H9 (cell line): ENCODE data around the gene ANKRD13B. TPM values are rescaled to one million over a fixed set of nuclear protein-coding genes. Genes with fewer than 3 reads are reported as not detected.

ENCODE experiments used
- DNase-seq: peaks from one replicate; pipeline ENCODE4 v3.0.0-alpha.2; 2017
- H2AFZ ChIP-seq: one replicate; pipeline ENCODE4 v1.6.1; 2013; ENCODE audit warnings: mild to moderate bottlenecking, low read length, control low read depth, moderate library complexity
- H2AK5ac ChIP-seq: 2 replicates; pipeline ENCODE4 v1.6.1; 2013; ENCODE audit warnings: low read length, control low read depth, mixed read lengths; ENCODE audit not compliant: insufficient read length
- H2BK120ac ChIP-seq: one replicate; pipeline ENCODE4 v1.6.1; 2013; ENCODE audit warnings: low read depth, mild to moderate bottlenecking, low read length, control low read depth, inconsistent platforms; ENCODE audit not compliant: poor library complexity, severe bottlenecking
- H2BK12ac ChIP-seq: 2 replicates; pipeline ENCODE4 v1.6.1; 2013; ENCODE audit warnings: low read length, control low read depth, mixed read lengths, low read depth; ENCODE audit not compliant: insufficient read length
- H2BK15ac ChIP-seq: 2 replicates; pipeline ENCODE4 v1.6.1; 2013; ENCODE audit warnings: low read depth, low read length, control low read depth
- H2BK20ac ChIP-seq: one replicate; pipeline ENCODE4 v1.6.1; 2013; ENCODE audit warnings: low read depth, mild to moderate bottlenecking, low read length, control low read depth, inconsistent platforms; ENCODE audit not compliant: poor library complexity, severe bottlenecking
- H2BK5ac ChIP-seq: 2 replicates; pipeline ENCODE4 v1.6.1; 2013; ENCODE audit warnings: low read length, control low read depth, mixed read lengths; ENCODE audit not compliant: insufficient read length
- H3K14ac ChIP-seq: 2 replicates; pipeline ENCODE4 v1.6.1; 2013; ENCODE audit warnings: low read length, control low read depth; ENCODE audit not compliant: insufficient read depth
- H3K18ac ChIP-seq: 2 replicates; pipeline ENCODE4 v1.6.1; 2013; ENCODE audit warnings: low read depth, mild to moderate bottlenecking, mixed read lengths, low read length, control low read depth; ENCODE audit not compliant: insufficient read length
- H3K23ac ChIP-seq: 2 replicates; pipeline ENCODE4 v1.6.1; 2013; ENCODE audit warnings: low read length, control low read depth, mixed read lengths, low read depth; ENCODE audit not compliant: insufficient read length
- H3K23me2 ChIP-seq: 2 replicates; pipeline ENCODE4 v1.6.1; 2013; ENCODE audit warnings: low read depth, mild to moderate bottlenecking, mixed read lengths, low read length, control low read depth; ENCODE audit not compliant: insufficient read length, poor library complexity, severe bottlenecking
- H3K27ac ChIP-seq: 2 replicates; pipeline ENCODE4 v1.5.1; 2013; ENCODE audit warnings: low read length, control low read depth, mixed read lengths, low read depth; ENCODE audit not compliant: insufficient read length
- H3K27me3 ChIP-seq: 2 replicates; pipeline ENCODE4 v1.6.1; 2013; ENCODE audit warnings: low read length, control low read depth, inconsistent platforms; ENCODE audit not compliant: insufficient read depth
- H3K4ac ChIP-seq: 2 replicates; pipeline ENCODE4 v1.6.1; 2013; ENCODE audit warnings: low read depth, mild to moderate bottlenecking, control low read depth, inconsistent platforms, low read length, moderate library complexity
- H3K4me1 ChIP-seq: 2 replicates; pipeline ENCODE4 v1.6.1; 2013; ENCODE audit warnings: low read length, control low read depth, inconsistent platforms; ENCODE audit not compliant: insufficient read depth
- H3K4me2 ChIP-seq: 2 replicates; pipeline ENCODE4 v1.6.1; 2013; ENCODE audit warnings: low read length, control low read depth, mixed read lengths; ENCODE audit not compliant: insufficient read length, insufficient read depth
- H3K56ac ChIP-seq: 2 replicates; pipeline ENCODE4 v1.6.1; 2013; ENCODE audit warnings: low read depth, mild to moderate bottlenecking, mixed read lengths, low read length, control low read depth; ENCODE audit not compliant: insufficient read length
- H3K79me1 ChIP-seq: 2 replicates; pipeline ENCODE4 v1.6.1; 2013; ENCODE audit warnings: low read depth, mild to moderate bottlenecking, moderate library complexity, low read length, control low read depth, inconsistent platforms; ENCODE audit not compliant: insufficient read depth, poor library complexity, severe bottlenecking
- H3K79me2 ChIP-seq: 2 replicates; pipeline ENCODE4 v1.6.1; 2013; ENCODE audit warnings: low read length, control low read depth, inconsistent platforms; ENCODE audit not compliant: insufficient read depth
- H3K9ac ChIP-seq: 2 replicates; pipeline ENCODE4 v1.6.1; 2013; ENCODE audit warnings: low read length, control low read depth, mixed read lengths; ENCODE audit not compliant: insufficient read length; ENCODE audit errors: extremely low read depth
- H3K9me3 ChIP-seq: one replicate; pipeline ENCODE4 v1.6.1; 2013; ENCODE audit warnings: low read depth, low read length, inconsistent platforms; ENCODE audit not compliant: control insufficient read depth
- H3T11ph ChIP-seq: one replicate; pipeline ENCODE4 v1.6.1; 2013; ENCODE audit warnings: mild to moderate bottlenecking, low read length, control low read depth, inconsistent platforms
- H4K20me1 ChIP-seq: one replicate; pipeline ENCODE4 v1.6.1; 2013; ENCODE audit not compliant: control insufficient read depth, insufficient read length, insufficient read depth
- H4K5ac ChIP-seq: 2 replicates; pipeline ENCODE4 v1.6.1; 2013; ENCODE audit warnings: low read depth, mild to moderate bottlenecking, mixed read lengths, low read length, control low read depth; ENCODE audit not compliant: insufficient read length
- H4K8ac ChIP-seq: replicated peaks from 2 replicates; pipeline ENCODE4 v1.6.1; 2013; ENCODE audit warnings: low read length, control low read depth, mixed read lengths, low read depth; ENCODE audit not compliant: insufficient read length
- H4K91ac ChIP-seq: 2 replicates; pipeline ENCODE4 v1.6.1; 2013; ENCODE audit warnings: low read depth, mild to moderate bottlenecking, moderate library complexity, mixed read lengths, low read length, control low read depth; ENCODE audit not compliant: insufficient read length
- H3K27ac Mint-ChIP-seq, 3 experiments: 2 replicates in 2 of 3; 3 replicates in 1 of 3; pipeline ENCODE4 v1.8.0; 2020 to 2021; ENCODE audit warnings: mixed read lengths in 3 of 3, mild to moderate bottlenecking in 1 of 3, moderate library complexity in 1 of 3
- H3K27me3 Mint-ChIP-seq: 2 replicates; pipeline ENCODE4 v1.8.0; 2021; ENCODE audit warnings: low read depth, mild to moderate bottlenecking, moderate library complexity, mixed read lengths
- H3K36me3 Mint-ChIP-seq, 3 experiments: 2 replicates in 2 of 3; 3 replicates in 1 of 3; pipeline ENCODE4 v1.8.0; 2020 to 2021; ENCODE audit warnings: low read depth in 3 of 3, mixed read lengths in 3 of 3; ENCODE audit not compliant: insufficient read depth in 1 of 3
- H3K4me1 Mint-ChIP-seq, 2 experiments: 2 replicates each; pipeline ENCODE4 v1.8.0; 2020; ENCODE audit warnings: mixed read lengths in 2 of 2
- H3K4me3 Mint-ChIP-seq, 2 experiments: 2 replicates in 1 of 2; 3 replicates in 1 of 2; pipeline ENCODE4 v1.8.0; 2020 to 2021; ENCODE audit warnings: mild to moderate bottlenecking in 2 of 2, mixed read lengths in 2 of 2, moderate library complexity in 1 of 2
- H3K9me3 Mint-ChIP-seq, 2 experiments: 2 replicates in 1 of 2; 3 replicates in 1 of 2; pipeline ENCODE4 v1.8.0; 2020; ENCODE audit warnings: mild to moderate bottlenecking in 2 of 2, mixed read lengths in 2 of 2, moderate library complexity in 1 of 2
- CTCF ChIP-seq: fragments of 200-600 bp; sonication (generic); conservative IDR thresholded peaks from 3 replicates; pipeline ENCODE4 v1.8.0; 2021; ENCODE audit warnings: antibody characterized with exemption, mild to moderate bottlenecking
- WGBS: extraction: QIAGEN DNeasy Blood & Tissue Kit; methylation state at CpG from one replicate; pipeline ENCODE4 v1.1.7; 2013; ENCODE audit warnings: missing lambda C conversion rate, low lambda C conversion rate, mixed read lengths; ENCODE audit not compliant: insufficient read length; ENCODE audit errors: extremely low coverage; 5-methylcytosine and 5-hydroxymethylcytosine counted together
- total RNA-seq: library from RNA; stranded (reverse); gene quantifications from 2 replicates; pipeline ENCODE4 v1.2.1, GENCODE V29; 2021

Gene ANKRD13B
- total RNA-seq, 1 experiment from 2014 or later = 24.2 TPM

- Histone ChIP-seq H3K23ac (no peak overlapping the region), H2BK20ac (no peak overlapping the region), H3K79me2 (no peaks in the 10 kb centered on the region), H3K23me2 (no peaks in the 10 kb centered on the region), H4K91ac (no peak overlapping the region), H3K27ac (no peak overlapping the region), H3K4ac (no peak overlapping the region), H3K4me2 (no peak overlapping the region), H3K9me3 (no peaks in the 10 kb centered on the region), H4K5ac (no peak overlapping the region), H2BK12ac (no peak overlapping the region), H2AFZ (no peak overlapping the region), H3K27me3 (no peaks in the 10 kb centered on the region), H3K14ac (no peak overlapping the region), H3K9ac (no peak overlapping the region), H2BK5ac (no peak overlapping the region), H4K20me1 (no peaks in the 10 kb centered on the region), H2BK15ac (no peak overlapping the region), H2AK5ac (no peak overlapping the region), H3T11ph (no peak overlapping the region), H3K56ac (no peak overlapping the region), H3K18ac (no peak overlapping the region), H3K4me1 (no peaks in the 10 kb centered on the region), H2BK120ac (no peak overlapping the region), H3K79me1 (no peaks in the 10 kb centered on the region), H4K8ac (no peak overlapping the region)
- no peak overlapping the region for H3K4me3 Mint-ChIP-seq
- no peak for TF ChIP-seq CTCF
- H3K36me3 Mint-ChIP-seq = peaks cover 0 to 2% (median 0%) of the 10 kb centered on the region in 3 experiments; a peak in 1 of 7 replicates
- peaks cover 8 to 33% of the 10 kb centered on the region in 2 experiments for H3K4me1 Mint-ChIP-seq
- DNase-seq = no peak
- peaks cover 0 to 3% of the 10 kb centered on the region in 2 experiments; a peak in 2 of 5 replicates for H3K9me3 Mint-ChIP-seq
- no peaks in the 10 kb centered on the region for H3K27me3 Mint-ChIP-seq
- WGBS = no CpG with 5 or more reads among the region's 6 CpGs
- peak overlapping the region in 1 of 3 experiments; percentile 17; a peak in 1 of 7 replicates for H3K27ac Mint-ChIP-seq
Measured at GRCh38 chr17:29603109-29603674, 10.3 kb downstream of the ANKRD13B start.
